Activated naive CD4-positive, alpha-beta T cell treated with anti-CD3 and anti-CD28 coated beads, Interleukin-2, amount 10 ng/mL, durations not matched to agents 7 days and 5 days (primary cell): ENCODE data around the gene MAPK1.
"Not testable (repeated sequence)": the region's sequence is repeated elsewhere in the genome, so short reads cannot be mapped to it uniquely, and the experiment has no call there.

Experiments used
- CTCF ChIA-PET: fragments of 350-600 bp; sonication (Branson Sonifier 250); formaldehyde crosslinking; loops from one replicate; lab custom pipeline; 2021; ENCODE audit warnings: antibody characterized with exemption; lab: Charles Lee
- DNase-seq: peaks from one replicate; pipeline ENCODE4 v3.0.0-alpha.2; 2020
- H3K27ac Mint-ChIP-seq: one replicate; pipeline ENCODE4 v1.8.0; 2021; ENCODE audit warnings: mild to moderate bottlenecking, moderate library complexity, mixed read lengths
- H3K27me3 Mint-ChIP-seq: one replicate; pipeline ENCODE4 v1.8.0; 2021; ENCODE audit warnings: mild to moderate bottlenecking, mixed read lengths
- H3K36me3 Mint-ChIP-seq: one replicate; pipeline ENCODE4 v1.8.0; 2021; ENCODE audit warnings: mixed read lengths
- H3K4me1 Mint-ChIP-seq: one replicate; pipeline ENCODE4 v1.8.0; 2021; ENCODE audit warnings: mixed read lengths
- H3K4me3 Mint-ChIP-seq: one replicate; pipeline ENCODE4 v1.8.0; 2021; ENCODE audit warnings: mild to moderate bottlenecking, moderate library complexity, mixed read lengths
- H3K9me3 Mint-ChIP-seq: one replicate; pipeline ENCODE4 v1.8.0; 2021; ENCODE audit warnings: mixed read lengths

Gene MAPK1

DNA sequence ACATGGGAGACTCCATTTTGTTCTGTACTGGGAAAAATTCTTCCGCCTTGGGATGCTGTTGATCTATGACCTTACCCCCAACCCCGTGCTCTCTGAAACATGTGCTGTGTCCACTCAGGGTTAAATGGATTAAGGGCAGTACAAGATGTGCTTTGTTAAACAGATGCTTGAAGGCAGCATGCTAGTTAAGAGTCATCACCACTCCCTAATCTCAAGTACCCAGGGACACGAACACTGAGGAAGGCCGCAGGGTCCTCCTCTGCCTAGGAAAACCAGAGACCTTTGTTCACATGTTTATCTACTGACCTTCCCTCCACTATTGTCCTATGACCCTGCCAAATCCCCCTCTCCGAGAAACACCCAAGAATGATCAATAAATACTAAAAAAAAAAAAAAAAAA, 19.4 kb downstream of the MAPK1 start:
- H3K27me3 Mint-ChIP-seq, DNase-seq, CTCF ChIA-PET, H3K4me3 Mint-ChIP-seq, H3K9me3 Mint-ChIP-seq, H3K4me1 Mint-ChIP-seq, H3K27ac Mint-ChIP-seq: not testable (repeated sequence)
- H3K36me3 Mint-ChIP-seq, result peaks cover 35% of the 10 kb centered on the region

DNA sequence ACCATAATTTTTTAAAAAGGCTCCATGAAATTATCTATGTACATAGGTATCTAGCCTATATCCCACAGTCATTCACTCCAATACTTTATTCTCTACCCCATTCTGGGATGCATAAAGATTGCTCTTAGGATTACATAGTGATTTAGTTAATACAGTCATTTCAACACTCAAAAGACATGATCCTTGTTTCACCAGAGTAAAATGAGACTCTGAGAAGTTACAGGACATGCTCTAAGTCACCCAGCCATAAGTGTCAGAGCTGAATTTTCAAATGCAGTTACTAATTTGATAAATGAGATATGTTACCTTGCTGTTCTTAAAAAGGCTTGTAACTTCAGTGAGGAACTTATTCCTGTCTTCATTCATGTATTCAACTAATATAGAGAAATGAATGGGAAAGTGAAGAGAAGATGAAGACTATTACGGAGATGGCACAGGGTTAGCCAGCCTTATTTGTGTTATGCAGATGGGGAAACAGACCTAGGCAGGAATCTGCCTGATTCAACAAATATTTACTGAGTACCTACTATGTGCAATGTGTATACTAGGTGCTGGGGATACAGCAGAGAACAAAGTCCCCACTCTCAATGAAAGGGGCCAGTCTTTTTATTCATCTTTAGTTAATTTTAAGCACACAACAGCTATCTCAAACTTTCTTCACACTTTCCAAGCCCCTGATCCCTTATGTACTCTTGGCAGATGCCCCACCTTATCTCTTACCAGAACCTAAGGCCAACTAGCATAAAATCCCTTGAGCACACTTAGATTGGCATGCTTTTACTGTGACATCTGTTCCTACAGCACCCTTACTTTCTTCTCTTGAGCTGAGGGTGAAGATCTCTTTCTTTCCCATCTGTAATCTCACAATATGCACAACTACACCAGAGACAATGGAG, 21.6 kb downstream of the MAPK1 start:
- no peaks in the 10 kb centered on the region for H3K27me3 Mint-ChIP-seq
- DNase-seq, result no peak
- peaks cover 8% of the 10 kb centered on the region for H3K4me1 Mint-ChIP-seq
- peaks cover 22% of the 10 kb centered on the region for H3K36me3 Mint-ChIP-seq
- no peak overlapping the region for H3K4me3 Mint-ChIP-seq
- H3K27ac Mint-ChIP-seq, result no peak overlapping the region
- H3K9me3 Mint-ChIP-seq, result no peaks in the 10 kb centered on the region
- CTCF ChIA-PET, result no interaction called here

DNA sequence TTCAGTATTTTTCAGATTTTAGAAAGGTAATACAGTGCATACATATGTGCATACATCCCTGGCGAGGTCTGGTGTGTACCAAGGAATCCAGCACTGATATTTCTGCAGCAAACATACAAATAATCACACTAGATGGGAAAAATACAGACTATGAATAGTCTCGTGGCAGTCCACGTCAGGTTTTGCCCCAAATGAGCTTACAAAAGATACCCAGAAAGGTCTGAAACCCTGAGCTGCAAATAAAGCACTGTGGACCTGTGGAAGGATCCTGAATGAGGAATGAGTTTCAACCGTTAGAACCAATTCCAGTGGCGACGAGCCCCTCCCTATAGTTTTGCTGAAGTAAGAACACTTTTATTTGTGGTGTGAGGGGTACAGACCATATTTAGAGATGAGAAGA, 24.5 kb downstream of the MAPK1 start:
- H3K36me3 Mint-ChIP-seq, result peaks cover 14% of the 10 kb centered on the region
- H3K4me1 Mint-ChIP-seq, result peaks cover 6% of the 10 kb centered on the region
- CTCF ChIA-PET, result interaction anchor here (1.0 kb wide), 1 partner anchor 20 kb away, joined by 3 read pairs; no protein-coding TSS in a partner anchor
- no peak overlapping the region for H3K27ac Mint-ChIP-seq
- no peaks in the 10 kb centered on the region for H3K9me3 Mint-ChIP-seq
- no peak for DNase-seq
- H3K27me3 Mint-ChIP-seq, result no peaks in the 10 kb centered on the region
- no peak overlapping the region for H3K4me3 Mint-ChIP-seq

DNA sequence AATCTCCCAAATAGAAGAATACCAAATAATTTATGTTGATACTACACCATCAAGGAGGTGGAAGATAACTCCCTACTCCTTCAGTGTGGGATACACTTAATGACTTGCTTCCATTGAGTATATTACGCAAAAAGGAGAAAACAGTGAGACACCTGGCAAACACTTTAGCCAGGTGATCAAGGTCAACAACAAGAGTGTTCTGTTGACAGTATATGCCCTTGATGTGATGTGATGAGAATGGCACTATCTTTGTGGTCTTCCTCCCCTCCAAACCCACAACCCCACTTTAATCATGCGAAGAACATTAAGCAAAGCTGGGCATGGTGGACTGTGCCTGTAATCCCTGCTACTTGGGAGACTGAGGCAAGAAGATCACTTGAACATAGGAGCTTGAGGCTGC, 26.0 kb downstream of the MAPK1 start:
- CTCF ChIA-PET, result no interaction called here

DNA sequence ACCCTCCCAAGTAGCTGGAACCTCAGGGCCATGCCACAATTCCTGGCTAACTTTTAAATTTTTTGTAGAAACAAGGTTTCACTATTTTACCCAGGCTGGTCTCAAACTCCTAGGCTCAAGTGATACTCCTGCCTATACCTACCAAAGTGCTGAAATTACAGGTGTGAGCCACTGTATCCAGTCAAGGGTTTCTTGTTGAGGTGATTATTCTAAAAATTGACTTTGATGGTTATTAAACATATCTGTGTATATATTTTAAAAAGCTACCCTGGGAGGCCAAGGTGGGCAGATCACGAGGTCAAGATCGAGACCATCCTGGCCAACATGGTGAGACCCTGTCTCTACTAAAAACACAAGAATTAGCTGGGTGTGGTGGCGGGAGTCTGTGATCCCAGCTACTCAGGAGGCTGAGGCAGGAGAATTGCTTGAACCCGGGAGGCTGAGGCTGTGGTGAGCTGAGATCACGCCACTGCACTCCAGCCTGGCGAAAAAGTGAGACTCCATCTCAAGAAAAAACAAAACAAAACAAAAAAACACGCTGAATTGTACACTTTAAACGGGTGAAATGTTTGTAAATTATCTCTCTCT, 27.1 kb downstream of the MAPK1 start:
- Mint-ChIP-seq H3K4me1 (peaks cover 13% of the 10 kb centered on the region), H3K36me3 (peaks cover 8% of the 10 kb centered on the region), H3K27ac (no peak overlapping the region), H3K9me3 (no peaks in the 10 kb centered on the region), H3K4me3 (no peak overlapping the region), H3K27me3 (no peaks in the 10 kb centered on the region)
- CTCF ChIA-PET, result no interaction called here
- no peak for DNase-seq

More for the DNA sequence above, 26.0 kb downstream of the MAPK1 start:
- no peaks in the 10 kb centered on the region for H3K27me3 Mint-ChIP-seq
- no peak for DNase-seq
- no peak overlapping the region for H3K4me3 Mint-ChIP-seq
- H3K9me3 Mint-ChIP-seq, result no peaks in the 10 kb centered on the region
- no peak overlapping the region for H3K27ac Mint-ChIP-seq
- H3K4me1 Mint-ChIP-seq, result peaks cover 15% of the 10 kb centered on the region
- peaks cover 11% of the 10 kb centered on the region for H3K36me3 Mint-ChIP-seq

DNA sequence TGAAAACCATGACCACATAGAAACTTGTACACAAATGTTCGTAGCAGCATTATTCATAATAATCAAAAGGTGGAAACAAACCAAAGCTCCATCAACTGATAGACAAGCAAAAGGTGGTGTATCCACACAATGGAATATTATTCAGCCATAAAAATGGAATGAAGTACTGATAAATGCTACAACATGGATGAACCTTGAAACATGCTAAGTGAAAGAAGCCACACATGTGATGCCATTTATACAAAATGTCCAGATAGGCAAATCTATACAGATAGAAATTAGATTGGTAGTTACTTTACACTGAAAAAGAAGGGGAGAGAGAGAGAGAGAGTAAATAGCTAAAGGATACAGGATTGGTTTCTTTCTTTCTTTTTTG, 27.7 kb downstream of the MAPK1 start:
- peaks cover 8% of the 10 kb centered on the region for H3K36me3 Mint-ChIP-seq
- H3K4me1 Mint-ChIP-seq, result peaks cover 13% of the 10 kb centered on the region
- CTCF ChIA-PET, result no interaction called here
- DNase-seq, result no peak
- no peak overlapping the region for H3K27ac Mint-ChIP-seq
- no peaks in the 10 kb centered on the region for H3K27me3 Mint-ChIP-seq
- no peak overlapping the region for H3K4me3 Mint-ChIP-seq
- no peaks in the 10 kb centered on the region for H3K9me3 Mint-ChIP-seq

DNA sequence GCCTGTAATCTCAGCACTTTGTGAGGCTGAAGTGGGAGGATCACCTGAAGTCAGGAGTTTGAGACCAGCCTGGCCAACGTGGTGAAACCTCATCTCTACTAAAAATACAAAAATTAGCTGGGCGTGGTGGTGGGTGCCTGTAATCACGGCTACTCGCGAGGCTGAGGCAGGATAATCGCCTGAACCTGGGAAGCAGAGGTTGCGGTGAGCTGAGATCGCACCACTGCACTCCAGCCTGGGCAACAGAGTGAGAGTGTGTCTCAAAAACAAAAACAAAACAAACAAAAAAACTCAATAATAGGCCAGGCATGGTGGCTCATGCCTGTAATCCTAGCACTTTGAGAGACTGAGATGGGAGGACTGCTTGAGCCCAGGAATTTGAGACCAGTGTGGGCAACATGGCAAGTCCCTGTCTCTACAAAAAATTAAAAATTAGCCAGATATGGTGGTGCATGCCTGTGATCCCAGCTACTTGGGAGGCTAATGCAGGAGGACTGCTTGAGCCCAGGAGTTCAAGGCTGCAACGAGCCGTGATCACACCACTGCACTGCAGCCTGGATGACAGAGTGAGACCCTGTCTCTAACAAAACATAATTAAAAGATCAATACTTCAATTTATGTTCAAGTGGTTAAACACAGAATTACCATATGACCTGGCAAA, 28.2 kb downstream of the MAPK1 start:
- H3K27ac Mint-ChIP-seq, H3K27me3 Mint-ChIP-seq, H3K9me3 Mint-ChIP-seq, H3K4me3 Mint-ChIP-seq, DNase-seq, H3K36me3 Mint-ChIP-seq: not testable (repeated sequence)
- CTCF ChIA-PET, result interaction anchor here (1.1 kb wide), 1 partner anchor 72 kb away, joined by 3 read pairs; no protein-coding TSS in a partner anchor
- peaks cover 14% of the 10 kb centered on the region for H3K4me1 Mint-ChIP-seq

DNA sequence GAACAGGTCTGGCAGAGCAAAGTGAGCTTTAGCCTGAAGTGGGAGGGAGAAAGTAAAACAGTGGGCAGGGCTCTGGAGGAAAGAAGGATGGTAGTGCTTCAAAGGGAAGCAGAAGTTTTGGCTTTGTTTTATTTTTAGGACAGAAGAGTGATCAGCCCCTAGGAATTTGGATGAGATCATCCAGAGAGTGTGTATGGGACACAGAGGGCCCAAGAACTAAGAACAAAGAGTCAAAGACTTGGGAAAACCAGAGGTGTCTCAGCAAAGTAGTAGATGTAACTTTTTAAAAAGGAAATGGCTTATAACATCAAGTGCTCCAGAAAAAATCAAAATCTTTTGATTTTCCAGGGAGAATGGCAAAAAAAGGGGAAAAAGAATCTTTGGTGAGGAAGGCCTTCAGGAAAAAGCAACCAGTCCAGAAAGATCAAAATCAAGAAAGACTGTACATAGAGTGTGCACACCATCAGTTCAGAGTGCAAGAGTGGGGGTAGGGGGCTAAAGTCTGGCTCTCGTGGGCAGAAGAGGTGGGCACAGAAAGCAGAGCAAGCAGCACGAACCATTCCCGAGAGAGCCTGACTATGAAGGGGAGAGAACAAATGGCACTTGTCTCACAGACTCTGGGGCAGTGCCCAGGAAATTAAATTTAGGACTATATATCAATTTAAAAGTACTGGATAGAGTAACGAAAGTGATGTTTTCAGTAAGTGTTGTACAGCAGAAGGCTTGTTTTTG, 30.0 kb downstream of the MAPK1 start:
- Mint-ChIP-seq H3K27me3 (no peaks in the 10 kb centered on the region), H3K27ac (no peak overlapping the region), H3K9me3 (no peaks in the 10 kb centered on the region), H3K36me3 (no peaks in the 10 kb centered on the region), H3K4me3 (no peak overlapping the region), H3K4me1 (peaks cover 18% of the 10 kb centered on the region)
- CTCF ChIA-PET, result no interaction called here
- DNase-seq, result no peak

DNA sequence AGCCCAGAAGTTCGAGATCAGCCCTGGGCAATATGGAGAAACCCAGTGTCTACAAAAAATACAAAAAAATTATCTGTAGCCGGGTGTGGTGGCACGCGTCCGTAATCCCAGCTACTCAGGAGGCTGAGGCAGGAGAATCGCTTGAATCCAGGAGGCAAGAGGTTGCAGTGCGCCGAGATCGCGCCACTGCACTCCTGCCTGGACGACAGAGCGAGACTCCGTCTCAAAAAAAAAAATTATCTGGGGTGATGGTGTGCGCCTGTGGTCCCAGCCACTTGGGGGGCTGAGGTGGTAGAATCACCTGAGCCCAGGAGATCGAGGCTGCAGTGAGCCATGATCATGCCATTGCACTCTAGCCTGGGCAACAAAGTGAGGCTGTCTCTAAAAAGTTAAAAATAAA, 31.0 kb downstream of the MAPK1 start:
- H3K27ac Mint-ChIP-seq, H3K9me3 Mint-ChIP-seq, CTCF ChIA-PET, DNase-seq, H3K4me3 Mint-ChIP-seq, H3K36me3 Mint-ChIP-seq, H3K27me3 Mint-ChIP-seq: not testable (repeated sequence)
- peaks cover 18% of the 10 kb centered on the region for H3K4me1 Mint-ChIP-seq

DNA sequence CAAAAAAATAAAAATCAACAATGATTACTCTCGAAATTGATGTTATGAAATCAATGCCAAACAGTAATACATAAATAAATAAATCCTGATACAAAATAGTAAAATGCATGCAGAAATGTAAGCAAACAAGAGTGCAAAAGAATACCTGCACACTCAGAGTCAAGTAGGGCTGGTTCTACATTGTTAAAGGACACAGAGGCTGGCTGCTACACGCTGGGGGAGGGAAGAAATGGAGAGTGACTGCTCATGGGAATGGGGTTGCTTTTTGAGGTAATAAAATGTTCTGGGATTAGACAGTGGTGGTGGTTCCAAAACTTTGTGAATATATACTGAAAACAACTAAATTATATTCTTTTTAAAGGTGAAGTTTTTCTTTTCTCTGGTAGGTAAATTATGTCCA, 32.1 kb downstream of the MAPK1 start:
- Mint-ChIP-seq H3K27ac (no peak overlapping the region), H3K4me1 (peaks cover 18% of the 10 kb centered on the region), H3K27me3 (no peaks in the 10 kb centered on the region), H3K4me3 (no peak overlapping the region), H3K36me3 (no peaks in the 10 kb centered on the region), H3K9me3 (no peaks in the 10 kb centered on the region)
- CTCF ChIA-PET, result no interaction called here
- no peak for DNase-seq

DNA sequence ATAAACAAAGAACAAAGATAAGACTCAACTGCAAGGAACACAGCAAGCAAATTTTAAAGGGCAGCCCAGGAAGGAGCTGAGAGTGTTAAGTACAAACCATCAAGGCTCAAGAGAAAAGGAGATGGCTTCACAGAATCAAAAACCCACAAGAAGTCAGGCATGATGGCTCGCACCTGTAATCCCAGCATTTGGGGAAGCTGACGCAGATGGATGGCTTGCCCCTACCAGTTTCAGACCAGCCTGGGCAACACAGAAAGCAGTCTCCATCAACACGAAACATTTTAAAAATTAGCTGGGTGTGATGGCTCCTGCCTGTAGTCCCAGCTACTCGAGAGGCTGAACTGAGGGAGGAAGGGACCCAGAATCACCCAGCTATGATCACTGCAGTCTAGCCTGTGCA, 32.6 kb downstream of the MAPK1 start:
- H3K4me3 Mint-ChIP-seq, result no peak overlapping the region
- H3K4me1 Mint-ChIP-seq, result peaks cover 18% of the 10 kb centered on the region
- H3K27ac Mint-ChIP-seq, result no peak overlapping the region
- CTCF ChIA-PET, result no interaction called here
- no peaks in the 10 kb centered on the region for H3K36me3 Mint-ChIP-seq
- H3K27me3 Mint-ChIP-seq, result no peaks in the 10 kb centered on the region
- DNase-seq, result no peak
- no peaks in the 10 kb centered on the region for H3K9me3 Mint-ChIP-seq

DNA sequence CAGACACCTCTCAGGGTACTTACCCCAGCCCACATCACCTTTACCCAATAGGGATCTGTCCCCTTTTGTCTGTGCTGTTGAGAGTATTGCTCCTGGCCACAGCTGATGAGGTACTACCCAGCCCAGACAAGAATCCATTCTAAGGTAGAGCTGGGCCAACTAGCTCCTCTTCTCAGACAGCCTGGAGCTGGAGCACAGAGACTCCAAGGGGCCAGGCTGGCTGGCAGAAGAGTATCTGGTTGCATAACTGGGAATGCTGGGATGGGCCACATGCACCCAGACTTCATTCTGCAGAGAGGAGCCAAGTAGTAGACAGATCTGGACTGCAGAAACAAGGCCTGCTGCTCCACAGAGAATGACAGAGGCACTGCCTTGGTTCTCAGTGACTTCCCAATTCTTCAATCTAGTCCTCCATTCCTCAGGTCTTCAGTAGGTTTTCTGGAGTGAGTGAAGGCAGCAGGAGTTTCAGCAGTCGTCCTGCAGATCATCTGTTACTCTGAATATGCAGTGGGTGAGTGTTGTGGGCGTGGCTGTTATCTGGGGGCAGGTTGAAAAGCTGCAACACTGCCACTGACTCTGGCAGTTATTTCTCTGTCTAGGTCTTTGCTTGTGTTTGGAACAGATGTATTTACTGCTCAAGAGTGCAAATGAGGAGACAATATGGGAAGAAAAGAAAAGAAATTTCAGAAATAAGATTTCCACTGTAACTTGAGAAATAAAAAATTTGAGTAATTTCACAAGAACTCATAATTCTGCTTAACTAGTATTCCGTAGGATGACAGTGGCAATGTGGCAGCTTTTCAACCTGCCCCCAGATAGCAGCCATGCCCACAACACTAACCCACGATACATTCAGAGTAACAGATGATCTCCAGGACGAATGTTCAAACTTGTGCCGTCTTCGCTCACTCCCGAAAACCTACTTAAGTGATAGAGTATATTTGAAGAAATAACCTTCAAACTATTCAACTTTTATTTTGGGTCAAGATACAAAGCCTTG, 34.9 kb downstream of the MAPK1 start:
- no peaks in the 10 kb centered on the region for H3K9me3 Mint-ChIP-seq
- H3K4me3 Mint-ChIP-seq, result no peak overlapping the region
- no peak overlapping the region for H3K27ac Mint-ChIP-seq
- no peaks in the 10 kb centered on the region for H3K36me3 Mint-ChIP-seq
- no peak for DNase-seq
- CTCF ChIA-PET, result no interaction called here
- peaks cover 12% of the 10 kb centered on the region for H3K4me1 Mint-ChIP-seq
- no peaks in the 10 kb centered on the region for H3K27me3 Mint-ChIP-seq

DNA sequence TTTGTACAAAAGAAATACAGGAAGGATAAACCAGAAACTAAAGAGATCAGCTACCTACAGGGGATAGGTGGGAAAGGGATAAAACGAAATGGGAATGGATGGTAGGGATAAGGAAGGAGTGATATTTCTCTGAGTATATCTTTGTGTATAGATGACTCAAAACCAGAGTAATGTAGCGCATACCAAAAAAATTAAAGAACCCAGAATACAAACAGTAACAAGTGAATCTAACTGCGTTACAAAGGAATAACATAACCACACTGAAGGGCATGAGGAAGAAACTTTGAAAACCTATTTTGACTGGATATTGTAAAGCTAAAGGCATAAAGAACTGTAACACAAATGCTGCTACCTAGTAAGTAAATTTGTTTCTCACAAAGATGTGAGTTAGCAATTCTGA, 37.9 kb downstream of the MAPK1 start:
- Mint-ChIP-seq H3K4me1 (peaks cover 11% of the 10 kb centered on the region), H3K4me3 (no peak overlapping the region), H3K27me3 (no peaks in the 10 kb centered on the region), H3K27ac (no peak overlapping the region), H3K36me3 (no peaks in the 10 kb centered on the region), H3K9me3 (no peaks in the 10 kb centered on the region)
- no peak for DNase-seq
- CTCF ChIA-PET, result no interaction called here
